ENCODE measurements around the gene OR1L4. TPM values are rescaled to one million over a fixed set of nuclear protein-coding genes. Genes with fewer than 3 reads are reported as not detected.

Gene OR1L4
- total and polyA plus RNA-seq, 7 experiments from 2014 or later = not detected

DNA sequence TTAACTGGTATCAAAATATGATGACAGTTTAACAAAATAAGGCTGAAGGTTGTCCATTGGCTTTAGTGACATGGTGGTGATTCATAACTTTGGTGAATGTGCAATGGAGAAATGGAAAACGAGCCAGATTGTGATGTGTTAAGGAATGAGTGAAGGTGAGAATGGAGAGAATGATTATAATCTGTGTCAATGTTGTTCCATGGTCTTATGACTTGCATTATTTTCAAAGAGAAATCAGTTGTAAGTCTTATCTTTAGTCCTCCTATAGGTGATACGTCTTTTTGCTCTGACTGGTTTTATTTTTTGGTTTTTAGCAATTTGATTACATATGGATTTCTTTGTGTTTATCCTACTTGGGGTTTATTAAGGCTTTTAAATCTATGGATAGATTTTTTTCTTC is 31.0 kb downstream of the OR1L4 start:
- Mint-ChIP-seq H3K4me3 (no peak overlapping the region), H3K4me1 (peaks cover 0 to 1% (median 0%) of the 10 kb centered on the region in 7 donors), H3K27ac (no peak overlapping the region), H3K27me3 (peaks cover 0 to 17% (median 3%) of the 10 kb centered on the region in 5 donors), H3K36me3 (peaks cover 0 to 31% (median 19%) of the 10 kb centered on the region in 5 donors), H3K9me3 (peaks cover 7 to 50% (median 26%) of the 10 kb centered on the region in 11 donors)
- intact Hi-C loops (cut with micrococcal nuclease) = no loop called here
- POLR2A ChIA-PET = no interaction called here
- Histone ChIP-seq H3K36me3 (ENCODE audit: control insufficient read depth in 2 of 3, insufficient read depth in 3 of 3, low read length in 3 of 3) (no peaks in the 10 kb centered on the region), H3K27me3 (ENCODE audit: control insufficient read depth in 2 of 2, insufficient read depth in 2 of 2, low read length in 2 of 2) (no peaks in the 10 kb centered on the region), H3K27ac (ENCODE audit: low read depth, low read length) (no peak overlapping the region), H3K9me3 (ENCODE audit: control insufficient read depth in 2 of 3, low read length in 3 of 3) (peaks cover 0 to 17% (median 0%) of the 10 kb centered on the region in 3 experiments), H3K4me3 (ENCODE audit: low read length) (no peak overlapping the region), H3K4me1 (ENCODE audit: control insufficient read depth in 2 of 2, insufficient read depth in 2 of 2, low read length in 2 of 2) (no peaks in the 10 kb centered on the region)
- ATAC-seq (no peak), DNase-seq (no peak)
- CTCF ChIA-PET = no interaction called here

DNA sequence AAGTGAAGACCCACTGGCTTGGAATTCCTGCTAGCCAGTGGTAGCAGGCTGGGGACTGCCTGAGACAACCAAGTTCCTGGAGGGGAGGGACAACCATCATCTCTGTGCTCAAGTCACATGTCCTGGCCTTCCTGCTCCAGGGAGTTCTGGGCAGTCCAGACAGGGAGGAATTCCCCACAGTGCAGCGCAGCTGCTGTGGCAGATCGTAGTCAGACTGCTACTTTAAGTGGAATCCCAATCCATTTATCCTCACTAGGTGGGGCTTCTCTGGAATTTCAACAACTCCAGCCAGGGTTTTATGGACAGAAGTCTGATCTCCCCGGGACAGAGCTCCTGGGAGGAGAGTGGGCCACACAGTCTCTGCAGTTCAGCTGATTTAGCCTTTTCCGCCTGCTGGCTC is 44.0 kb downstream of the OR1L4 start:
- Mint-ChIP-seq H3K4me3 (no peak overlapping the region), H3K4me1 (no peaks in the 10 kb centered on the region), H3K9me3 (peaks cover 13 to 61% (median 33%) of the 10 kb centered on the region in 11 donors), H3K36me3 (peaks cover 0 to 48% (median 31%) of the 10 kb centered on the region in 5 donors), H3K27me3 (peaks cover 0 to 11% (median 0%) of the 10 kb centered on the region in 5 donors), H3K27ac (no peak overlapping the region)
- Histone ChIP-seq H3K4me1 (ENCODE audit: control insufficient read depth in 2 of 2, insufficient read depth in 2 of 2, low read length in 2 of 2) (no peaks in the 10 kb centered on the region), H3K4me3 (ENCODE audit: low read length) (no peak overlapping the region), H3K9me3 (ENCODE audit: control insufficient read depth in 2 of 3, low read length in 3 of 3) (peaks cover 0 to 13% (median 0%) of the 10 kb centered on the region in 3 experiments), H3K36me3 (ENCODE audit: control insufficient read depth in 2 of 3, insufficient read depth in 3 of 3, low read length in 3 of 3) (no peaks in the 10 kb centered on the region), H3K27ac (ENCODE audit: low read depth, low read length) (no peak overlapping the region), H3K27me3 (ENCODE audit: control insufficient read depth in 2 of 2, insufficient read depth in 2 of 2, low read length in 2 of 2) (no peaks in the 10 kb centered on the region)
- DNase-seq (no peak), ATAC-seq (no peak)
- intact Hi-C loops (cut with micrococcal nuclease) = no loop called here
- POLR2A ChIA-PET = no interaction called here
- CTCF ChIA-PET = no interaction called here

Other genes starting within 250 kb of the OR1L4 start
- gene OR1J1, start 246.1 kb upstream of the OR1L4 start, total RNA-seq = not detected
- gene OR1J1, start 246.1 kb upstream of the OR1L4 start, polyA plus RNA-seq = not detected
- gene OR1J2, start 213.2 kb upstream of the OR1L4 start, total RNA-seq = under 1 TPM in 2 of 5 experiments, not detected in 3; 0.66 to 0.69 TPM
- gene OR1J2, start 213.2 kb upstream of the OR1L4 start, polyA plus RNA-seq = not detected
- gene OR1J4, start 204.8 kb upstream of the OR1L4 start, total RNA-seq = under 1 TPM in 1 of 5 experiments, not detected in 4; 0.42 TPM
- not detected for gene OR1J4, start 204.8 kb upstream of the OR1L4 start, polyA plus RNA-seq
- gene OR1N1, start 196.7 kb upstream of the OR1L4 start, total RNA-seq = not detected
- not detected for gene OR1N1, start 196.7 kb upstream of the OR1L4 start, polyA plus RNA-seq
- under 1 TPM in 1 of 5 experiments, not detected in 4; 0.85 TPM for gene OR1N2, start 170.9 kb upstream of the OR1L4 start, total RNA-seq
- not detected for gene OR1N2, start 170.9 kb upstream of the OR1L4 start, polyA plus RNA-seq
- gene OR1L8, start 140.6 kb upstream of the OR1L4 start, total RNA-seq = under 1 TPM in 1 of 5 experiments, not detected in 4; 0.19 TPM
- gene OR1L8, start 140.6 kb upstream of the OR1L4 start, polyA plus RNA-seq = not detected
- gene OR1Q1, start 109.3 kb upstream of the OR1L4 start, total RNA-seq = under 1 TPM in 2 of 5 experiments, not detected in 3; 0.42 to 0.69 TPM
- not detected for gene OR1Q1, start 109.3 kb upstream of the OR1L4 start, polyA plus RNA-seq
- under 1 TPM in 1 of 5 experiments, not detected in 4; 0.66 TPM for gene OR1B1, start 66.4 kb upstream of the OR1L4 start, total RNA-seq
- gene OR1B1, start 66.4 kb upstream of the OR1L4 start, polyA plus RNA-seq = not detected
- not detected for gene OR1L1, start 62.3 kb upstream of the OR1L4 start, total RNA-seq
- gene OR1L1, start 62.3 kb upstream of the OR1L4 start, polyA plus RNA-seq = not detected
- not detected for gene OR1L3, start 48.9 kb upstream of the OR1L4 start, total RNA-seq
- not detected for gene OR1L3, start 48.9 kb upstream of the OR1L4 start, polyA plus RNA-seq
- gene OR1L6, start 18.3 kb downstream of the OR1L4 start, total RNA-seq = not detected
- not detected for gene OR1L6, start 18.3 kb downstream of the OR1L4 start, polyA plus RNA-seq
- not detected for gene OR5C1, start 64.9 kb downstream of the OR1L4 start, total RNA-seq
- gene OR5C1, start 64.9 kb downstream of the OR1L4 start, polyA plus RNA-seq = not detected
- gene OR1K1, start 76.1 kb downstream of the OR1L4 start, total RNA-seq = not detected
- not detected for gene OR1K1, start 76.1 kb downstream of the OR1L4 start, polyA plus RNA-seq
- 10 to 100 TPM; 13.6 to 25.8 (median 18.1) TPM for gene PDCL, start 104.6 kb downstream of the OR1L4 start, total RNA-seq
- gene PDCL, start 104.6 kb downstream of the OR1L4 start, polyA plus RNA-seq = 10 to 100 TPM in 1 of 2 donors, 1 to 10 TPM in 1; 8.8 to 10.5 TPM
- gene RC3H2, start 181.4 kb downstream of the OR1L4 start, total RNA-seq = 10 to 100 TPM; 52.3 to 66.4 (median 57.0) TPM
- 10 to 100 TPM; 18.7 to 25.3 TPM for gene RC3H2, start 181.4 kb downstream of the OR1L4 start, polyA plus RNA-seq
- 10 to 100 TPM in 3 of 5 experiments, 1 to 10 TPM in 2; 3.7 to 17.8 (median 14.4) TPM for gene ZBTB6, start 189.3 kb downstream of the OR1L4 start, total RNA-seq
- 1 to 10 TPM; 2.0 to 2.8 TPM for gene ZBTB6, start 189.3 kb downstream of the OR1L4 start, polyA plus RNA-seq
- gene ZBTB26, start 207.5 kb downstream of the OR1L4 start, total RNA-seq = 10 to 100 TPM in 2 of 5 experiments, 1 to 10 TPM in 3; 4.6 to 11.0 (median 8.6) TPM
- gene ZBTB26, start 207.5 kb downstream of the OR1L4 start, polyA plus RNA-seq = 1 to 10 TPM; 1.1 to 1.2 TPM
- gene RABGAP1, start 217.0 kb downstream of the OR1L4 start, total RNA-seq = 10 to 100 TPM; 33.8 to 45.7 (median 45.0) TPM
- gene RABGAP1, start 217.0 kb downstream of the OR1L4 start, polyA plus RNA-seq = 10 to 100 TPM; 25.5 to 28.5 TPM